Measurements from ENCODE around the gene OR1D5. TPM values are rescaled to one million over a fixed set of nuclear protein-coding genes. Genes with fewer than 3 reads are reported as not detected.

The OR1D5 gene
- total and polyA plus RNA-seq, 2 donors (not counting 3 experiments of a cell fraction or from before 2014, with no cell fraction given), result not detected

GRCh38 chr17:3043737-3044365, 19.6 kb downstream of the OR1D5 start:
- no peak overlapping the region for H3K4me3 ChIP-seq (replicated peaks in 1 of 3; ENCODE audit: insufficient read depth in 1 of 3, low read depth in 1 of 3, low read length in 3 of 3)
- H3K27ac ChIP-seq (ENCODE audit: insufficient read depth, low read depth, low read length), result no peak overlapping the region
- no peaks in the 10 kb centered on the region for H3K9me1 ChIP-seq (replicated peaks; ENCODE audit: control insufficient read depth, extremely low read depth, insufficient read depth, low read length)
- H3K79me2 ChIP-seq (ENCODE audit: control insufficient read depth, insufficient read depth, low read length), result no peaks in the 10 kb centered on the region
- dilution Hi-C loops (cut with MboI; ENCODE audit: extremely low pct_ligation_motif_present, low sequenced_read_pairs), result no loop called here
- no peaks in the 10 kb centered on the region for H3K9me3 ChIP-seq (replicated peaks; ENCODE audit: control insufficient read depth, insufficient read depth, low read length)
- H3K4me2 ChIP-seq (ENCODE audit: insufficient read depth, low read length), result no peak overlapping the region
- H3K27me3 ChIP-seq (ENCODE audit: control insufficient read depth in 2 of 2, insufficient read depth in 2 of 2, low read length in 2 of 2), result no peaks in the 10 kb centered on the region
- DNase-seq (ENCODE audit: low read depth, low spot score), result no peak
- ChIA-PET POLR2A (no interaction called here), CTCF (no interaction called here)
- H3K9ac ChIP-seq (replicated peaks; ENCODE audit: extremely low read depth, insufficient read depth, low read length), result no peak overlapping the region
- H3K36me3 ChIP-seq (ENCODE audit: control insufficient read depth in 2 of 2, extremely low read depth in 1 of 2, insufficient read depth in 2 of 2, low read length in 2 of 2), result no peaks in the 10 kb centered on the region
- TF ChIP-seq CTCF (IDR thresholded peaks at IDR 0.05; ENCODE audit: extremely low read depth in 1 of 2, insufficient read depth in 1 of 2, low read depth in 1 of 2, low read length in 2 of 2), result peak; percentile 9 to 15
- no peak for TF ChIP-seq JUN (IDR thresholded peaks at IDR 0.05; ENCODE audit: borderline replicate concordance, insufficient read depth, insufficient read length, low read depth)
- BruUV-seq (replicated peaks), result no TSS peak
- no peaks in the 10 kb centered on the region for H3K4me1 ChIP-seq (ENCODE audit: control insufficient read depth, extremely low read depth, insufficient read depth, low read length)
- intact Hi-C loops (cut with micrococcal nuclease), result loop anchor here (10.0 kb wide), 1 partner anchor 781 kb away; no protein-coding TSS in a partner anchor
- H4K20me1 ChIP-seq (replicated peaks; ENCODE audit: control insufficient read depth, extremely low read depth, insufficient read depth, low read length), result no peaks in the 10 kb centered on the region
- H2AFZ ChIP-seq (ENCODE audit: low read depth, low read length), result no peak overlapping the region
- no peak for FAIRE-seq

- intact Hi-C loops (cut with micrococcal nuclease), result loop anchor here (10.0 kb wide), 1 partner anchor 784 kb away; no protein-coding TSS in a partner anchor
- no peaks in the 10 kb centered on the region for H3K9me3 ChIP-seq (replicated peaks; ENCODE audit: control insufficient read depth, insufficient read depth, low read length)
Measured at GRCh38 chr17:3040882-3041281, 22.5 kb downstream of the OR1D5 start.

More at GRCh38 chr17:3040882-3041281, 22.5 kb downstream of the OR1D5 start:
- H3K36me3 ChIP-seq (ENCODE audit: control insufficient read depth in 2 of 2, extremely low read depth in 1 of 2, insufficient read depth in 2 of 2, low read length in 2 of 2), result no peaks in the 10 kb centered on the region
- no peak overlapping the region for H3K4me3 ChIP-seq (replicated peaks in 1 of 3; ENCODE audit: insufficient read depth in 1 of 3, low read depth in 1 of 3, low read length in 3 of 3)
- no peak for DNase-seq (ENCODE audit: low read depth, low spot score)
- H3K9ac ChIP-seq (replicated peaks; ENCODE audit: extremely low read depth, insufficient read depth, low read length), result no peak overlapping the region
- ChIA-PET POLR2A (no interaction called here), CTCF (interaction anchor here (1.5 to 2.5 kb wide), 2 partner anchors 8 to 9 kb away, joined by 4 to 13 read pairs; no protein-coding TSS in a partner anchor)
- no peak overlapping the region for H3K4me2 ChIP-seq (ENCODE audit: insufficient read depth, low read length)
- H3K27ac ChIP-seq (ENCODE audit: insufficient read depth, low read depth, low read length), result no peak overlapping the region
- peaks cover 0 to 6% of the 10 kb centered on the region in 2 experiments for H3K27me3 ChIP-seq (ENCODE audit: control insufficient read depth in 2 of 2, insufficient read depth in 2 of 2, low read length in 2 of 2)
- no TSS peak for BruUV-seq (replicated peaks)
- H3K79me2 ChIP-seq (ENCODE audit: control insufficient read depth, insufficient read depth, low read length), result no peaks in the 10 kb centered on the region
- H2AFZ ChIP-seq (ENCODE audit: low read depth, low read length), result no peak overlapping the region
- TF ChIP-seq EZH2 (IDR thresholded peaks at IDR 0.05; ENCODE audit: borderline replicate concordance, low read depth, low read length, severe bottlenecking), result no peak
- TF ChIP-seq MAX (IDR thresholded peaks at IDR 0.05; ENCODE audit: insufficient read depth, insufficient read length), result no peak
- no peak for TF ChIP-seq POLR2AphosphoS5 (IDR thresholded peaks at IDR 0.05; ENCODE audit: insufficient read depth, low read depth, low read length)
- TF ChIP-seq GATA2 (IDR thresholded peaks at IDR 0.05; ENCODE audit: insufficient read depth, insufficient read length, low read depth, low read length), result no peak
- TF ChIP-seq POLR2A (IDR thresholded peaks at IDR 0.05; ENCODE audit: low read depth, low read length), result no peak
- no peak for TF ChIP-seq FOS (IDR thresholded peaks at IDR 0.05; ENCODE audit: borderline replicate concordance, insufficient read depth, low read length)
- no peak for TF ChIP-seq CTCF (IDR thresholded peaks at IDR 0.05; ENCODE audit: extremely low read depth in 1 of 2, insufficient read depth in 1 of 2, low read depth in 1 of 2, low read length in 2 of 2)
- no peak for TF ChIP-seq MYC (IDR thresholded peaks at IDR 0.05; ENCODE audit: low read depth, low read length)
- no peak for TF ChIP-seq JUN (IDR thresholded peaks at IDR 0.05; ENCODE audit: borderline replicate concordance, insufficient read depth, insufficient read length, low read depth)
- H4K20me1 ChIP-seq (replicated peaks; ENCODE audit: control insufficient read depth, extremely low read depth, insufficient read depth, low read length), result no peaks in the 10 kb centered on the region
- no peaks in the 10 kb centered on the region for H3K9me1 ChIP-seq (replicated peaks; ENCODE audit: control insufficient read depth, extremely low read depth, insufficient read depth, low read length)
- dilution Hi-C loops (cut with MboI; ENCODE audit: extremely low pct_ligation_motif_present, low sequenced_read_pairs), result no loop called here
- no peaks in the 10 kb centered on the region for H3K4me1 ChIP-seq (ENCODE audit: control insufficient read depth, extremely low read depth, insufficient read depth, low read length)
- FAIRE-seq, result no peak
